Neural crest cell (in vitro differentiated cells): Measurements from ENCODE around the gene DGKZ. TPM values are rescaled to one million over a fixed set of nuclear protein-coding genes. Genes with fewer than 3 reads are reported as not detected.
A peak's percentile ranks its signal among the peaks of the same experiment; 100 is the strongest.

Experiments used
- DNase-seq: peaks from one replicate; pipeline ENCODE4 v3.0.0; 2021; ENCODE audit warnings: low read depth, mixed read lengths, low spot score
- H3K27ac Mint-ChIP-seq: one replicate; pipeline ENCODE4 v1.8.0; 2021; ENCODE audit warnings: mild to moderate bottlenecking, mixed read lengths; ENCODE audit not compliant: unreplicated experiment
- H3K27me3 Mint-ChIP-seq: 2 replicates; pipeline ENCODE4 v1.8.0; 2021; ENCODE audit warnings: low read depth, mild to moderate bottlenecking, mixed read lengths
- H3K36me3 Mint-ChIP-seq: 2 replicates; pipeline ENCODE4 v1.8.0; 2021; ENCODE audit warnings: low read depth, mild to moderate bottlenecking, mixed read lengths
- H3K4me1 Mint-ChIP-seq: 2 replicates; pipeline ENCODE4 v1.8.0; 2021; ENCODE audit warnings: mixed read lengths
- H3K4me3 Mint-ChIP-seq: one replicate; pipeline ENCODE4 v1.8.0; 2021; ENCODE audit warnings: mild to moderate bottlenecking, mixed read lengths
- H3K9me3 Mint-ChIP-seq: 2 replicates; pipeline ENCODE4 v1.8.0; 2021; ENCODE audit warnings: mixed read lengths
- total RNA-seq: library from RNA; stranded (reverse); gene quantifications from 2 replicates; pipeline ENCODE4 v1.2.1, GENCODE V29; 2021
- TF ChIP-seq, protein P1 (sequence below): fragments of 200-600 bp; sonication (generic); conservative IDR thresholded peaks from 2 replicates; pipeline ENCODE4 v1.5.0; 2021; ENCODE audit warnings: antibody characterized with exemption, mild to moderate bottlenecking

Gene DGKZ
- total RNA-seq, 1 donor from 2014 or later = 60.1 TPM

DNA sequence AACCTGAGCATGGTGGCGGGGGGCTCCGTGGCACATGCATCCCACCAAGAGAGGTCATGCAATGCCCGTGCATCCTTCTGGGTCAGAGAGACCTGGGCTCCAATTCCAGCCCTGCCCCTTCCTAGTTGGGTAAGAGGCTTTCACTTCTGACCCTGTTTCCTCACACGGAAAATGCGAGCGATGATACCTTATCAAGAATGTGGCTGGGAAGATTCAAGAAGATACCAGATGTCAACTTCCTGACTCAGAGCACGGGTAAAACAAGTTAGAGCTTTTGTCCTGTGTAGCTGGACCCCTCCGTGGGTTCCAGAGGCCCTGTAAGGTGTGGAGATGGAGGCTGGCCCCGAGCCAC lies 8.7 kb upstream of the DGKZ start:
- no peaks in the 10 kb centered on the region for H3K36me3 Mint-ChIP-seq
- TF ChIP-seq, protein P1, sequence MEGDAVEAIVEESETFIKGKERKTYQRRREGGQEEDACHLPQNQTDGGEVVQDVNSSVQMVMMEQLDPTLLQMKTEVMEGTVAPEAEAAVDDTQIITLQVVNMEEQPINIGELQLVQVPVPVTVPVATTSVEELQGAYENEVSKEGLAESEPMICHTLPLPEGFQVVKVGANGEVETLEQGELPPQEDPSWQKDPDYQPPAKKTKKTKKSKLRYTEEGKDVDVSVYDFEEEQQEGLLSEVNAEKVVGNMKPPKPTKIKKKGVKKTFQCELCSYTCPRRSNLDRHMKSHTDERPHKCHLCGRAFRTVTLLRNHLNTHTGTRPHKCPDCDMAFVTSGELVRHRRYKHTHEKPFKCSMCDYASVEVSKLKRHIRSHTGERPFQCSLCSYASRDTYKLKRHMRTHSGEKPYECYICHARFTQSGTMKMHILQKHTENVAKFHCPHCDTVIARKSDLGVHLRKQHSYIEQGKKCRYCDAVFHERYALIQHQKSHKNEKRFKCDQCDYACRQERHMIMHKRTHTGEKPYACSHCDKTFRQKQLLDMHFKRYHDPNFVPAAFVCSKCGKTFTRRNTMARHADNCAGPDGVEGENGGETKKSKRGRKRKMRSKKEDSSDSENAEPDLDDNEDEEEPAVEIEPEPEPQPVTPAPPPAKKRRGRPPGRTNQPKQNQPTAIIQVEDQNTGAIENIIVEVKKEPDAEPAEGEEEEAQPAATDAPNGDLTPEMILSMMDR = no peak
- H3K27ac Mint-ChIP-seq = peak overlapping the region; percentile 31
- peak overlapping the region; percentile 61 for H3K4me3 Mint-ChIP-seq
- peaks cover 21% of the 10 kb centered on the region for H3K27me3 Mint-ChIP-seq
- no peak for DNase-seq
- H3K4me1 Mint-ChIP-seq = peaks cover 48% of the 10 kb centered on the region
- no peaks in the 10 kb centered on the region for H3K9me3 Mint-ChIP-seq

DNA sequence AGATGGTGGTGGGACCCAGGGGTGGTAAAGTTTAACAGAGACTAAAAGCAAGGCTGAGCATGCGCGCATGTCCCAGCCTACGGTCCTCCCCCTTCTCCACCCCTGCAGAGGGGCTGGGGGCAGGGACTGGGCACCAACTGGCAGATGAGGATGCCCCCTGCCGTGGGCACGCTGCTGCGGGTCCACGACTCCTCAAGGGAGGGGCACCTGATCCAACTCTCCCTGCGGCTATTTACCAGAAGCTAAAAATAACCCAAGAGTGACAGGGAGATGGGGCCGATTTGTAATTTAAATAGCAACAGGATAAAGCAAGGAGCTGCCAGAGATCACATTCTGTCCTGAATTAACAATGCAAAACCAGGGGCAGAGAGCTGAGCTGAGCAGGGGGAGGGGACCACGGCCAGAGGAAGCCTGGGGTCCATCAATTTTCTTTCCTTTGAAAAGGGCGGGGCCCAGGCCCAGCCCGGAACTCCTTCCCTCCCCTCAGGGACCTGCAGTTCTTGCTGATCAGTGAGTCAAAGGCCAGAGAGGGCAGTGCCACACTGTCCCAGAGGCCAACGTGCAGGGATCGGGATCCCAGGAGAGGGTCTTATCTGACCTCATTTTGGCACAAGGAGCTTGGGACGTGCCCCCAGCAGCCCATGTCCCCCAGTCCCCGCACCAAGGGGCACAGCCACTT lies 8.1 kb upstream of the DGKZ start:
- peaks cover 53% of the 10 kb centered on the region for H3K4me1 Mint-ChIP-seq
- DNase-seq = no peak
- H3K9me3 Mint-ChIP-seq = no peaks in the 10 kb centered on the region
- peaks cover 16% of the 10 kb centered on the region for H3K27me3 Mint-ChIP-seq
- no peak overlapping the region for H3K27ac Mint-ChIP-seq
- TF ChIP-seq, protein P1 = no peak
- H3K36me3 Mint-ChIP-seq = no peaks in the 10 kb centered on the region
- H3K4me3 Mint-ChIP-seq = peak overlapping the region; percentile 61

GRCh38 chr11:46339816-46340215 lies 7.4 kb upstream of the DGKZ start:
- TF ChIP-seq, protein P1 = no peak
- Mint-ChIP-seq H3K4me1 (peaks cover 56% of the 10 kb centered on the region), H3K27me3 (peaks cover 9% of the 10 kb centered on the region), H3K9me3 (no peaks in the 10 kb centered on the region), H3K27ac (no peak overlapping the region), H3K4me3 (peak overlapping the region; percentile 11), H3K36me3 (no peaks in the 10 kb centered on the region)
- DNase-seq = no peak

- peaks cover 6% of the 10 kb centered on the region for H3K27me3 Mint-ChIP-seq
- H3K4me1 Mint-ChIP-seq = peaks cover 54% of the 10 kb centered on the region
- no peaks in the 10 kb centered on the region for H3K9me3 Mint-ChIP-seq
- TF ChIP-seq, protein P1 = no peak
- no peak for DNase-seq
- no peak overlapping the region for H3K4me3 Mint-ChIP-seq
- H3K27ac Mint-ChIP-seq = no peak overlapping the region
- H3K36me3 Mint-ChIP-seq = no peaks in the 10 kb centered on the region
Observed at GRCh38 chr11:46341454-46341853, 5.8 kb upstream of the DGKZ start.

- H3K27ac Mint-ChIP-seq = no peak overlapping the region
- peaks cover 60% of the 10 kb centered on the region for H3K4me1 Mint-ChIP-seq
- H3K27me3 Mint-ChIP-seq = peaks cover 12% of the 10 kb centered on the region
- H3K4me3 Mint-ChIP-seq = peak overlapping the region; percentile 50
- no peak for DNase-seq
- no peaks in the 10 kb centered on the region for H3K9me3 Mint-ChIP-seq
- H3K36me3 Mint-ChIP-seq = no peaks in the 10 kb centered on the region
- TF ChIP-seq, protein P1 = no peak
Observed at GRCh38 chr11:46342239-46342638, 5.0 kb upstream of the DGKZ start.
